Stimulated activated CD8-positive, alpha-beta memory T cell treated with anti-CD3 and anti-CD28 coated beads, Interleukin-7, amount 100 ng/mL, for 48 hours (primary cell): ENCODE data around the gene RPS15.

Source experiments
- DNase-seq, 2 donors: peaks; one replicate each; pipeline ENCODE4 v3.0.0-alpha.2; 2020; ENCODE audit warnings: low read depth in 1 of 2; ENCODE audit errors: extremely low read depth in 1 of 2

The RPS15 gene

GRCh38 chr19:1438035-1438932 is at the start of gene RPS15:
TSS of gene RPS15 (plus strand) at chr19:1438396. CDS start at chr19:1438426, 30 bp downstream.
- peak; percentile 86 to 87 for DNase-seq

- no peak for DNase-seq
Observed at GRCh38 chr19:1388637-1389026, 49.6 kb upstream of the RPS15 start.

- no peak for DNase-seq
Observed at GRCh38 chr19:1389033-1389940, 48.9 kb upstream of the RPS15 start.

GRCh38 chr19:1390890-1391423 is 47.2 kb upstream of the RPS15 start:
- no peak for DNase-seq

- DNase-seq: no peak
Observed at GRCh38 chr19:1392407-1392806, 45.8 kb upstream of the RPS15 start.

GRCh38 chr19:1392939-1393530 is 45.2 kb upstream of the RPS15 start:
- DNase-seq: no peak

GRCh38 chr19:1393841-1394240 is 44.4 kb upstream of the RPS15 start:
- no peak for DNase-seq

GRCh38 chr19:1394252-1395193 is 43.7 kb upstream of the RPS15 start:
- DNase-seq: no peak

- no peak for DNase-seq
Observed at GRCh38 chr19:1395194-1396018, 42.8 kb upstream of the RPS15 start.

GRCh38 chr19:1396019-1396767 is 42.0 kb upstream of the RPS15 start:
- DNase-seq: no peak

- no peak for DNase-seq
Observed at GRCh38 chr19:1396768-1397679, 41.2 kb upstream of the RPS15 start.

- no peak for DNase-seq
Observed at GRCh38 chr19:1397838-1398237, 40.4 kb upstream of the RPS15 start.

- no peak for DNase-seq
Observed at GRCh38 chr19:1399079-1399478, 39.1 kb upstream of the RPS15 start.

GRCh38 chr19:1399745-1400144 is 38.5 kb upstream of the RPS15 start:
- no peak for DNase-seq

GRCh38 chr19:1400281-1401137 is 37.7 kb upstream of the RPS15 start:
- no peak for DNase-seq

- no peak for DNase-seq
Observed at GRCh38 chr19:1401138-1401888, 36.9 kb upstream of the RPS15 start, which contains the start of gene GAMT. TSS of gene GAMT (minus strand) at chr19:1401542. CDS start at chr19:1401476, 66 bp downstream.
